KBM-7 (cell line): ENCODE measurements around the gene RNF151.
A peak's percentile ranks its signal among the peaks of the same experiment; 100 is the strongest.
"Not testable (repeated sequence)": the region's sequence is repeated elsewhere in the genome, so short reads cannot be mapped to it uniquely, and the experiment has no call there.

Source experiments
- DNase-seq: peaks from one replicate; pipeline ENCODE4 v3.0.0-alpha.2; 2015
- in situ Hi-C: fragments of 300-500 bp; cut with MboI; formaldehyde crosslinking; loops from 2 replicates; pipeline ENCODE4 v1.14.3; 2020; ENCODE audit warnings: low sequenced_read_pairs, low pct_unique_long_range_greater_than_20kb, mixed read lengths

RNF151 gene

DNA sequence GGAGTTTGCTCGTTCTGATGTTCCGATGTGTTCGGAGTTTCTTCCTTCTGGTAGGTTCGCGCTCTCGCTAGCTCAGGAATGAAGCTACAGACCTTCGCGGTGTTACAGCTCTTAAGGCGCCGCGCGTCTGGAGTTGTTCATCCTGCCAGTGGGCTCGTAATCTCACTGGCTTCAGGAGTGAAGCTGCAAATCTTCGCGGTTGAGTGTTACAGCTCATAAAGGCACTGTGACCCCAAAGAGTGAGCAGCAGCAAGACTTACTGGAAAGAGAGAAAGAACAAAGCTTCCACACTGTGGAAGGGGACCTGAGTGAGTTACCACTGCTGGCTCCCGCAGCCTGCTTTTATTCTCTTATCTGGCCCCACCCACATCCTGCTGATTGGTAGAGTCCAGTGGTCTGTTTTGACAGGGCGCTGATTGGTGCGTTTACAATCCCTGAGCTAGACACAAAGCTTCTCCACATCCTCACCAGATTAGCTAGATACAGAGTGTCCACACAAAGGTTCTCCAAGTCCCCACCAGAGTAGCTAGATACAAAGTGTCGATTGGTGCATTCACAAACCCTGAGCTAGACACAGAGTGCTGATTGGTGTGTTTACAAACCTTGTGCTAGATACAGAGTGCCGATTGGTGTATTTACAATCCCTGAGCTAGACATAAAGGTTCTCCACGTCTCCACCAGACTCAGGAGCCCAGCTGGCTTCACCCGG is 9.1 kb upstream of the RNF151 start:
- in situ Hi-C loops, DNase-seq: not testable (repeated sequence)

DNA sequence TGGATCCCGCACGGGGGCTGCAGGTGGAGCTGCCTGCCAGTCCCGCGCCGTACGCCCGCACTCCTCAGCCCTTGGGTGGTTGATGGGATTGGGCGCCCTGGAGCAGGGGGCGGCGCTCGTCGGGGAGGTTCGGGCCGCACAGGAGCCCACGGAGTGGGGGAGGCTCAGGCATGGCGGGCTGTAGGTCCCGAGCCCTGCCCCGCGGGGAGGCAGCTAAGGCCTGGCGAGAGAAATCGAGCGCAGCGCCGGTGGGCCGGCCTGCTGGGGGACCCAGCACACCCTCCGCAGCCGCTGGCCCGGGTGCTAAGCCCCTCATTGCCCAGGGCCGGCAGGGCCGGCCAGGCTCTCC is 8.5 kb upstream of the RNF151 start:
- in situ Hi-C loops, DNase-seq: not testable (repeated sequence)

DNA sequence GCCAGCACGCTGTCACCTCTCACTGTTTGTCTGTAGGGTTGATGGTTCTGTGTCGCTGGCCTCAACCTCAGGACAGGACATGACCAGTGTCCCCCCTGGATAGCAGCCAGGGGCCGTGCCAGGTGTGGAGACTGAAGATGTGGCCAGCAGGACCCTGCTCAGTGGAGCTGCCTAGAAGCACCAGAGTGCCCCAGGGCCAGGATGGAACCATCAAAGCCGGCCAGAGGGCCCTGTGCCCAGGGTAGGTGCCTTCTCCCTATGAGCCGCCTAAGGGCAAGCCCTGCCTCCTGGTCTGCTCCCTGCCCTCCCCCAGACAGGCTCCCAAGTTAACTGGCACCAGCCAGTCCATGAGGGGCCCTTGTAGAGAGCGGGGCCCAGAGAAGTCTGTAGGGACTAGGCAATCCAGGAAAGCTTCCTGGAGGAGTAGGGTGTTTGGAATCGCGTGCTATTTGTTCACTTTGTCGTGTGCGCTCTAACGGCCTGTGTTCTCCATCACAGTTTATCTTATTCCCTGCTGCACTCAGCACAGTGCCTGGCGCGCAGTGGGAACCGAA is 7.9 kb upstream of the RNF151 start:
- in situ Hi-C loops: no loop called here
- DNase-seq: no peak

DNA sequence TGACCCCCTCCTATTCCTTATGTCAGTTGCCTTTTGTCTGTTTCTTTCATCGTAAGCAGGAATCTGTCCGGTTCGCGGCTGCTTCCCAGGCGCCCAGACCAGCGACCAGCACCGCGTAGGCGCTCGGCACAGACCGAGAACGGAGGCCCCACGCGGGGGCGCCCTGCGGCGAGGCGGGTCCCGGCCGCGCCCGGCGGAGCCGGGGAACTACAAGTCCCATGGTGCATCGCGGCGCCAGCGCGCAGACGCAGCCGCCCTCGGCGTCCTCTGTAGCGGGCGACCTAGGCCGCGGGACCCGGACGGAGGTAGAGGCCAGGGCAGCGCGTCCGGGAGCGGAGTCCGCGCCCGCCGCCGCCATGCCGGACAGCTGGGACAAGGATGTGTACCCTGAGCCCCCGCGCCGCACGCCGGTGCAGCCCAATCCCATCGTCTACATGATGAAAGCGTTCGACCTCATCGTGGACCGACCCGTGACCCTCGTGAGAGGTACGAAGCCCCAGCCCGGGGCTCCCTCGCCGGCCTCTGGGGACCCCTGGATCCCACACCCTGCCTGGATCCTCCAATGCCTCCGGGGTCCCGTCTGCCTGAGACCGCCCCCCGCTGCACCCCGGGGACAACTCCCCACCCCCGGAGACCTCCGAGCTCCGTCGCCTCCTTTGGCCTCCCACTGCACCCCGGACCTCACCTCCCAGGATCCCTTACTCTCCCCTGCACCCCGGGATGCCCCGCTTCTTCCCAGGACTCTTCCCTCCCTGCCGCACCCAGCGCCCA is 7.2 kb upstream of the RNF151 start, which contains the start of gene NDUFB10:
Gene NDUFB10 (plus strand): TSS at position 270 of the 771 bp plus-strand sequence. CDS start 87 bp downstream, at position 357.
- peak; percentile 86 for DNase-seq
- in situ Hi-C loops: no loop called here

DNA sequence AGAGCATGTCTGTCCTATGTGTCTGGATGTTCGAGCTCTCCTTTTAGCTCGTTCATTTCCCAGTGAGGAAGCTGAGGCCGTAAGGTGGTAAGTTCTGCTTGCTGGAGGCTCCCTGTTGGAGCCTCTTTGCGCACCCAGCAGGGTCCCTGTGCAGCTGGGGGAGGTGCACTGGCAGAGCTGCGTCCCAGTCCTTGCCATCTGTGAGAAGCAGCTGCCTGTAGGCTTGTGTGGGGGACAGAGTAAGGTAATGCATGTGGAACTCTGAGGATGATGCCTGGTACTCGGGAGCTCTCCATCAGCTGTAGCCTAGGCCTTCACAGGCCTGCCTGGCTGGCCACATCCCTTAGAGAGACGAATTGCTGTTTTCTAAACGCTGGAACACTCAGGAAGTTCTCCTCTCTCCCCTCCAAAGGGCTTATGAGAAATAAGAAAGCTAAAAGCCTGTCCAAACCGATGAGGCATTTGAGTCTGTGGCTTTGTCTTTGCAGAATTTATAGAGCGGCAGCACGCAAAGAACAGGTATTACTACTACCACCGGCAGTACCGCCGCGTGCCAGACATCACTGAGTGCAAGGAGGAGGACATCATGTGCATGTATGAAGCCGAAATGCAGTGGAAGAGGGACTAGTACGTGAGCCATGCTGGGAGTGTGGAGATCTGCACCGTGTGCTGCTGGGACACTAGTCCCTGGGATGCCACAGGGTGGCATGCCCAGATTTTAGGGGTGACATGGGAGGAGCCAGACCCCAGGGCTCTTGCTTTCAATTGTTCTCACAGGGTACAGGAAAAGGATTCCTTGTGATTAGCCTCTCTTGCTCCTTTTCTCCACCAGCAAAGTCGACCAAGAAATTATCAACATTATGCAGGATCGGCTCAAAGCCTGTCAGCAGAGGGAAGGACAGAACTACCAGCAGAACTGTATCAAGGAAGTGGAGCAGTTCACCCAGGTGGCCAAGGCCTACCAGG is 5.7 kb upstream of the RNF151 start:
- in situ Hi-C loops: no loop called here
- DNase-seq: peak; percentile 80

DNA sequence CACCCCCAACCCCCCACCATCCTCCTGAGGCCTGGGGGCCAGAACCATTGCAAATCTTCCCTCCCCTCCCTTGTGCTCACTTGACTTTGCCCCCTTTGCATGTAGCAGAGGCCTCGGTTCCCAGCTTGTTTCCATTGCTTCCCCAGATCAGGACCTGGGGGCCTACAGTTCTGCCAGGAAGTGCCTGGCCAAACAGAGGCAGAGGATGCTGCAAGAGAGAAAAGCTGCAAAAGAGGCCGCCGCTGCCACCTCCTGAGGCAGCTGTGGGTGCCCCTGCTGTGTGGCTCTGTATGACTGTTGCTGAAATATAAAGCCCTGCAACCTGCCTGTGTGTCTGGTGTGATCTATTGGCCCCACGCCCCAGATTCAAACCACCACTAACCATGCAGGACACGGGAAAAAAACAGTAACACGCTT is 5.0 kb upstream of the RNF151 start:
- in situ Hi-C loops: no loop called here
- peak; percentile 43 for DNase-seq

DNA sequence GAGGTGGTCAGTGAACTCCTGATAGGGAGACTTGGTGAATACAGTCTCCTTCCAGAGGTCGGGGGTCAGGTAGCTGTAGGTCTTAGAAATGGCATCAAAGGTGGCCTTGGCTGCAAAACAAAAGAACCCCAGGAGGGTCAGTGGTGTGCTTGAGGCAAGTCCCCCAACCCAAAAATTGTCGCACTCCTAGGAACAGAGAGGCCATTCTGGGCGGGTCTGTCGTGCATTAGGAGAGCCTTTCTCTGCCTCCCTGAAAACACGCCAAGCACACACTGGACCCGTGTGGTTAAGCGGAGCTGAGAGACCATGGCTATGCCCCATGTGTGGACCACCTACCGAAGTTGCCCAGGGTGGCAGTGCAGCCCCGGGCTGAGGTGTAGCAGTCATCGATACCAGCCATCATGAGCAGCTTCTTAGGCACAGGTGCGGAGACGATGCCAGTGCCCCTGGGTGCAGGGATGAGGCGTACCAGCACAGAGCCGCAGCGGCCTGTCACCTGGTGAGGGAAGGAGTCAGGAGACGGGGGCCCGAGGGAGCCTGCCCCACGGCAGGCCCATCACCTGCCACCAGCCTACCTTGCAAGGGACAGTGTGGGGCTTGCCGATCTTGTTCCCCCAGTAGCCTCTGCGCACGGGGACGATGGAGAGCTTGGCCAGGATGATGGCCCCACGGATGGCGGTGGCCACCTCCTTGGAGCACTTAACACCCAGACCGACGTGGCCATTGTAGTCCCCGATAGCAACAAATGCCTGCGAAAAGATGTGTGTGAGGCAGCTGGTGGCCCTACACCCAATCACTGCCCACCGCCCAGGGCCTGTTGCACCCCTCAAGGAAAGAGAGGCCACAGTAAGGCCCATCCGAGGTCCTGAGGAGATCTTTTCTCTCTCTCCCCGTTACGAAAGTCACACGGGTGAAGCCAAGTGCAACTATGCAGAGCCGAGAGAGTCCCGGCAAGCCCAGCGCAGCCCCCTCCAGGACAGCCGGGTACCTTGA is 4.2 kb upstream of the RNF151 start:
- DNase-seq, in situ Hi-C loops: not testable (repeated sequence)

DNA sequence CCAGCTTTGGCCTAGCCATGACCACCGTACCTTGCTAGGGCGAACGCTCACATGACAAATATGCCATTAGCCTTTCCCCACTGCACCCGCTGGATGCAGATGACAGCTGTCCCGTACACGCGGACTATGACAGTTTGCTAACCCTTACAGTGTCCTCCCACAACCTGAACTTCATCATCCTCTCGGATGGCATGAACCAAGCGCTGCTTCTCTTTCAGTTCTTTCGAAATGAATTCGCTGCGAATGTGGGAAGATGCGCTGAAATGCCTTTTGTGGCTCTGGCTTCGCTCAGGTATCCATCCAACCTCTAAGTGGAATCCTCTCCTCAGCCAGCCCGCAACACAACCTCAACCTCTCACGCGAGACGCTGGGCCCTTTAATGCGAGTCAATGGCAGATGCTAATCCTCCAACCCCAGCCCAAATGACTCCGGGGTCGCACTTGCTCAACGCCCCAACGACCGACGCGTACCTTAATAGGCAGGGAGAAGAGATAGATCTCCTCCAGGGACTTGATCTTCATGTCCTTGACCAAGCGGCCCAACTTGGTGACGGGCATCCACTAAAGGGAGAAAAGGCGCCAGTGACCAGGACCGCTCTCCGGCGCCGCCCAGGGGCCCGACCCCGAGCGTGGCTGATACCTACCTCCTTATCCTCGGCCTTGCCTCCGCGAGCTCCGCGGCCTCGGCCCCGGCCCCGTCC is 2.7 kb upstream of the RNF151 start:
- in situ Hi-C loops: no loop called here
- peak; percentile 50 for DNase-seq

DNA sequence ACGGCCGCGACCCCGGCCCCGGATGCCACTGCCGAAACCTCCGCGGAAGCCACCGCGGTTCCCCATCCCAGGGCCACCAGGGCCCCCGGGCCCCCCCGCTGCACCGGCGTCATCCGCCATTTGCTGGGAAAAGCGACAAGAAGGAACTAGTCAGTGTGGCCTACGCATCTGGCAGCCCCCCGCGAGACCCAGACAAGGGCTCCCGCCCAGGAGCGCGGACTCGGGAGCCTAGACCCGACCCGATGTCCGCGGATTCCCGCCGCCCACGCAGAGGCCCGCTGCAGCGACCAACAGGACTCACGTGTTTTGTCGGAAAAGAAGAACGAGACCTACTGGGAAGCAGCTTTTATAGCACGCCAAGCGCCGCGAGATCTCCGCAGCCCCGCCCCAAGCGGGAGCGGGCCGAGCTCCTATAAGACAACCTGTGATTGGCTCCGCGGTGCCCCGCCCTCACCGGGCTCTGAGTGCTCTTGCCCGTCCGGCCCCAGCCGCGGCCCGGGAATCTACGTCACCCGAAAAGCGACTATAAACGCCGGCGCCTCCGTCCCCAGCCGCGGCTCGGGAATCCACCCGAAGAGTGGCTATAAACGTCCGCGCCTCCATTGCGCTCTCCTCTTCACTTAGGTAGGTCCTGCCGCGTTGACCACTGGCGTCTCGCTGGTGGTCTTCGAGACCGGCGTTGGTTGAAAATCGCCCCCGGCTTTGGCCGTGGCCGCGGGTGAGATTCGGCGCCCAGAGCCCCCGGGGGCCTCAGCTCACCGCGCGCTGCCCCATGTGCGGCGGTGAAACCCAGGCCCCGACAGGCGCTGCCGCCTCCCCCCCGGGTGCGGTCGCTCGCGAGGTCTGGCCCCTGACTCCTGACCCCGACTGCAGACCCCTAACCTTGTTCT is 1.9 kb upstream of the RNF151 start, which contains the start of gene RPS2:
Gene RPS2 (minus strand): TSS at position 321 of the 890 bp plus-strand sequence. CDS start 201 bp downstream, at position 120.
- in situ Hi-C loops: no loop called here
- peak; percentile 97 for DNase-seq

DNA sequence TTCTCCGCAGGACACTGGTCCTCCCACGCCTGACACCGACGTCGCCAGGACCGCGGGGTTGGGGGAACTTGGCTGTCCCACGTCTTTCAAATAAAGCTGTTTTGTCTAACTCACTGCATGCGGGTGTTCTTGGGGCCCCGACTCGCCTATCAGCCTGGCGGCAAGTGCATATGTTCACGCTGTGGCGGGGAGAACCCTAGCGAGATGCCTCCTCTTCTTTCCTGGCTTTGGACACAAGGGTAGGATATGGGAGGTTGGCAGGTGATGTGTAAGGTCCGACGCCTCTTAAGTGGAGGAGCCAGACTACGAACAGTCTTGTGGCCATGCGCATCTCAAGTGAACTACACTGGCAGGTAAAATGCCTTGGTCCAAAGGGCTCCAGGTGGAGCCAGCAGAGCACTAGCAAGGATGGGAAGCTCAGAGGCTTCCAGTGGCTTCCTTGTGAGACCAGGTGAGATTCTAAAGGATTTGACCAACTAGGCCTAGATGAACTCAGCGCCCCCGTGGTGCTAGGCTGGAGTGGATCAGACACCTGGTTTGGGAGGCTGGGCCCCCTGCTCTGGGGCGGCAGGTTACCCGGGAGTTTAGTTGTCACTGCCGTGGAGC is 1.2 kb upstream of the RNF151 start:
- in situ Hi-C loops: no loop called here
- no peak for DNase-seq

DNA sequence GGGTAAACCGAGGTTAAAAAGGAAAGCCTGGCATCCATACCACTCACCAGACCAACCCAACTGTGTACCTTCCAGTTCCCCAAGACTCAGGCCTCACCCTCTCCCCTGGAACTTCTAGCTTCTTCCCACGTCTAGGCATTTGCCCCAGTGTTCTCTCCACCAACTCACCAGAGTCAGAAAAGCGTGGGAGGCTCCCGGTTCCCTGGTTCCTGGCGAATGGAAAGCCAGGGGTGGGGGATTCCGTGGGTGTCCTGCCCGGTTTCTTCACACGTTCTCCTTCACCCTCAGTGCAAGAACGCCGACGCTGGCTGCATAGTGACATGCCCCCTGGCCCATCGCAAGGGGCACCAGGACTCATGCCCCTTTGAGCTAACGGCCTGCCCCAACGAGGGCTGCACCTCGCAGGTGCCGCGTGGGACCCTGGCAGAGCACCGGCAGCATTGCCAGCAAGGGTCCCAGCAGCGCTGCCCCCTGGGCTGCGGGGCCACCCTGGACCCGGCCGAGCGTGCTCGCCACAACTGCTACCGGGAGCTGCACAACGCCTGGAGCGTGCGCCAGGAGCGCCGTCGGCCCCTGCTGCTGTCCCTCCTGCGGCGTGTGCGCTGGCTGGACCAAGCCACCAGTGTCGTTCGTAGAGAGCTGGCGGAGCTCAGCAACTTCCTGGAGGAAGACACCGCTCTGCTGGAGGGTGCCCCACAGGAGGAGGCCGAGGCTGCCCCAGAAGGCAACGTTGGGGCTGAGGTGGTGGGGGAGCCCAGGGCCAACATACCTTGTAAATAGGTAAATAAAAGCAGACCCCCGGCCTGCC is 1.7 kb downstream of the RNF151 start:
- in situ Hi-C loops: no loop called here
- no peak for DNase-seq

DNA sequence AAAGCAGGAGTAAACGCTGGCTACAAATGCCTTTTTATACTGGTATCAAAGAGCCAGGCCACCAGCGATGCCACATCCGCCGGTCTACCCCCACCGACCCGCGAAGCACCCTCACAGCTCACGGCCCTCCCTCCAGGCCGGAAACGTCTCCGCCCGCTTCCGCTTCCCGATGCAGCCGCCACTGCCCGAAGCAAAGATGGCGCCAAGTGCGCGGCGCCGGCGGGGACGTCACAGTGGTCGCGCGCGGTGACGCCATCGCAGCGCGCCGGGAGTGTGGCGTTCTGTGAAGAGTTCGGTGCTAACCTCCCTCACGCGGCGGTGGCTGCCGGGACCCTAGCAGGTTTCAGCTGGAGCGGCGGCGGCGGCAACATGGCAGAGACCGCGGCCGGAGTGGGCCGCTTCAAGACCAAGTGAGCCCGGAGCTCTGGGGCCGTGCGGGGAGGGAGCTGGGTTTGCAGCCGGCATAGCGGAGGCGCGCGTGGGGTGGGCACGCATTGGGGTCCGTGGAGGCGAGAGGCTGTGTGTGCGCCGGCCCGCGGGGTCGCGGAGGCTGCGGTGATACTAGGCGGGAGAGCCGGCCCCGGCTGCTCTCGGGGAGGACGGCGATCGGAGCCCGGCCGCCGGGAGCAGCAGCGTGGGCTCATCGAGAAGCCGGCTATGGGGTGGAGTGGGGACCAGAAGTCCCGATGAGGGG is 5.3 kb downstream of the RNF151 start, which contains the start of gene TBL3:
Gene TBL3 (plus strand): TSS at position 258 of the 694 bp plus-strand sequence. CDS start 112 bp downstream, at position 370.
- in situ Hi-C loops: no loop called here
- peak; percentile 97 for DNase-seq

DNA sequence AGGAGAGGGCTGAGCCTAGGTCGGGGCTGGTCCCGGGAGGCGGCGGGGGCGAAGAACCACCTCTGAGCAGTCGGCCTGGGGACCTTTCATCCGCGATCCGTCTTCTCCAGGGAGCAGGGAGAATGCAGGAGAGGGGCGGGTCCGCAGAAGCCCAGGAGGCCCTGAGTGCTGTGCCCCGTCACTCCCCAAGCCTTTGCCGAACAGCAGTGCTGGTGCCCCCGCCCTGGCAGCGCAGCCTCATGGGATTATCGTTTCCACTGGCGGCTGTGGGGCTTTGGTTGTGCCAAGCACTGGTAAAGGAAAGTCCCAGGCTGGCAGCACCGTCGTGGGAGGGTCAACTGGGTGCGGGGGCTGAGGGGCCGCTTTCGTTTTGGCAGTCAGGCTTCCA is 5.8 kb downstream of the RNF151 start:
- in situ Hi-C loops: no loop called here
- no peak for DNase-seq

DNA sequence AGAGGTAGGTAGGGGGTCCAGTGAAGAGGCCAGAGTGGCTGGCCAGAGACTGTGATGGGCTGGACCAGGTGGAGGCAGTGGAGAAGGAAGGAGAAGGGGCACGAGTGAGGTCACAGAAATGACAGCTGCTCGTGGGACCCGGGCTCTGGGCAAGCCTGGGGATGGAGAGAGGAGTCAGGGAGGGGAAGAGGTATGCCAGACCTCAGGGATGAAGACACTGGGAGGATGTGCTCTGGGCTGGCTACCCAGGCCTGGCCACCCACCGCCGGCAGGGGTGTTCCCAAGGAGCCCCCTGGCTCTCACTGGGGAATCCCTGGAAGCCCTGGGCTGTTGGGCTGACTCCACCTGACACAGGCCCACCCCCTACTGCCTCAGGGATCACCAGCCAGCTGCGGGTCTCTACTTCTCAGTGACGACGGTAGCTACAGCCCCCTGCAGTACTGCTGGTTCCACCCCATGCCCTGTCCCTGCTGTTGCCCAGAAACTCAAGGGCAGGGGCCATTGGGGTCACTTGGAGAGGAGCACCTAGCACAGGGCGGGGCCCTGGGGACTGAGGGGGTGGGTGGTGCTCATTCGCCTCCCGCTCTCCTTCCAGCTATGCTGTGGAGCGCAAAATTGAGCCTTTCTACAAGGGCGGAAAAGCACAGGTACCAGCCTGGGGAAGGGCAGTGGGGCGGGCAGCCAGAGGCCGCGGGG is 7.0 kb downstream of the RNF151 start:
- no peak for DNase-seq
- in situ Hi-C loops: no loop called here
